OCI-LY1 (cell line): ENCODE results near the gene PTPDC1.

Source experiments
- H2AFZ ChIP-seq: fragments of 200-600 bp; sonication (generic), shearing (Covaris generic); 2 replicates; pipeline ENCODE4 v1.6.0; 2014; ENCODE audit warnings: antibody characterized with exemption, mild to moderate bottlenecking, low read length
- H3F3A ChIP-seq: fragments of 200-600 bp; sonication (generic), shearing (Covaris generic); 2 replicates; pipeline ENCODE4 v1.6.0; 2014; ENCODE audit warnings: mild to moderate bottlenecking, antibody characterized with exemption, low read length, moderate library complexity; ENCODE audit not compliant: insufficient read depth
- H3K27ac ChIP-seq: fragments of 200-600 bp; sonication (generic); 2 replicates; pipeline ENCODE4 v1.5.1; 2014; ENCODE audit warnings: low read length, mixed run types, mild to moderate bottlenecking, low read depth; ENCODE audit not compliant: poor library complexity, severe bottlenecking
- H3K27me3 ChIP-seq: fragments of 200-600 bp; sonication (generic); 2 replicates; pipeline ENCODE4 v1.6.0; 2014; ENCODE audit warnings: antibody characterized with exemption, mild to moderate bottlenecking, low read length, moderate library complexity; ENCODE audit not compliant: insufficient read depth
- H3K36me3 ChIP-seq: fragments of 200-600 bp; sonication (generic); 2 replicates; pipeline ENCODE4 v1.6.1; 2014; ENCODE audit warnings: mild to moderate bottlenecking, antibody characterized with exemption, low read length, moderate library complexity, mixed read lengths; ENCODE audit not compliant: insufficient read depth
- H3K4me1 ChIP-seq: fragments of 200-600 bp; sonication (generic); 2 replicates; pipeline ENCODE4 v1.5.1; 2014; ENCODE audit warnings: mild to moderate bottlenecking, low read length, moderate library complexity; ENCODE audit not compliant: insufficient read depth, severe bottlenecking
- H3K4me2 ChIP-seq: fragments of 200-600 bp; sonication (generic), shearing (Covaris generic); 2 replicates; pipeline ENCODE4 v1.6.1; 2014; ENCODE audit warnings: low read length
- H3K4me3 ChIP-seq: fragments of 200-600 bp; sonication (generic); 2 replicates; pipeline ENCODE4 v1.5.1; 2014; ENCODE audit warnings: low read length, low read depth, mild to moderate bottlenecking, mixed read lengths; ENCODE audit not compliant: poor library complexity, severe bottlenecking
- H3K79me2 ChIP-seq: fragments of 200-600 bp; shearing (Covaris generic); 2 replicates; pipeline ENCODE4 v1.6.1; 2016; ENCODE audit warnings: mixed run types, low read length, mixed read lengths; ENCODE audit not compliant: insufficient read depth
- H3K9ac ChIP-seq: fragments of 200-600 bp; sonication (generic), shearing (Covaris generic); 2 replicates; pipeline ENCODE4 v1.6.1; 2014; ENCODE audit warnings: mild to moderate bottlenecking, low read length, mixed read lengths
- H3K9me2 ChIP-seq: fragments of 200-600 bp; sonication (generic), shearing (Covaris generic); 2 replicates; pipeline ENCODE4 v1.6.1; 2014; ENCODE audit warnings: low read depth, mild to moderate bottlenecking, low read length, mixed read lengths
- H3K9me3 ChIP-seq: fragments of 200-600 bp; shearing (Covaris generic); 2 replicates; pipeline ENCODE4 v1.6.1; 2014; ENCODE audit warnings: low read length, mixed read lengths
- H4K20me1 ChIP-seq: fragments of 200-600 bp; sonication (generic), shearing (Covaris generic); 2 replicates; pipeline ENCODE4 v1.6.0; 2016; ENCODE audit warnings: mild to moderate bottlenecking, low read length; ENCODE audit not compliant: insufficient read depth
- CTCF ChIP-seq: fragments of 200-600 bp; sonication (generic), shearing (Covaris generic); IDR thresholded peaks from 2 replicates; pipeline ENCODE4 v1.5.1; 2017; ENCODE audit warnings: mild to moderate bottlenecking, antibody characterized with exemption, low read length, moderate library complexity, mixed read lengths
- EZH2 ChIP-seq: fragments of 200-600 bp; sonication (generic), shearing (Covaris generic); IDR thresholded peaks from 2 replicates; pipeline ENCODE4 v1.8.0; 2017; ENCODE audit warnings: borderline replicate concordance, mixed run types, mild to moderate bottlenecking, antibody characterized with exemption, low read length, moderate library complexity, mixed read lengths

PTPDC1 gene

GRCh38 chr9:94150890-94151650 lies 66.8 kb downstream of the PTPDC1 start:
- Histone ChIP-seq H3F3A (no peaks in the 10 kb centered on the region), H3K36me3 (no peaks in the 10 kb centered on the region), H3K4me2 (no peak overlapping the region), H3K27ac (no peak overlapping the region), H3K4me3 (no peak overlapping the region), H4K20me1 (no peaks in the 10 kb centered on the region), H3K4me1 (peaks cover 6% of the 10 kb centered on the region), H3K9ac (no peak overlapping the region), H3K9me2 (no peaks in the 10 kb centered on the region), H3K27me3 (peaks cover 5% of the 10 kb centered on the region), H3K79me2 (no peaks in the 10 kb centered on the region), H3K9me3 (no peaks in the 10 kb centered on the region), H2AFZ (no peak overlapping the region)
- TF ChIP-seq EZH2, result no peak
- TF ChIP-seq CTCF, result no peak

GRCh38 chr9:94153905-94154304 lies 69.6 kb downstream of the PTPDC1 start:
- Histone ChIP-seq H3K9ac (no peak overlapping the region), H3K4me2 (no peak overlapping the region), H3K36me3 (no peaks in the 10 kb centered on the region), H3K4me3 (no peak overlapping the region), H3K4me1 (peaks cover 6% of the 10 kb centered on the region), H3K9me2 (no peaks in the 10 kb centered on the region), H3K9me3 (no peaks in the 10 kb centered on the region), H3K27ac (no peak overlapping the region), H4K20me1 (no peaks in the 10 kb centered on the region), H3K27me3 (peaks cover 5% of the 10 kb centered on the region), H2AFZ (no peak overlapping the region), H3K79me2 (no peaks in the 10 kb centered on the region), H3F3A (no peaks in the 10 kb centered on the region)
- TF ChIP-seq EZH2, result no peak
- no peak for TF ChIP-seq CTCF

GRCh38 chr9:94156348-94157049 lies 72.2 kb downstream of the PTPDC1 start:
- H3K9ac ChIP-seq, result no peak overlapping the region
- no peaks in the 10 kb centered on the region for H3F3A ChIP-seq
- no peak overlapping the region for H3K4me2 ChIP-seq
- H3K4me3 ChIP-seq, result no peak overlapping the region
- H3K27ac ChIP-seq, result no peak overlapping the region
- peaks cover 8% of the 10 kb centered on the region for H3K27me3 ChIP-seq
- no peaks in the 10 kb centered on the region for H3K9me2 ChIP-seq
- H3K4me1 ChIP-seq, result no peaks in the 10 kb centered on the region
- TF ChIP-seq EZH2 (no peak), CTCF (no peak)
- H2AFZ ChIP-seq, result no peak overlapping the region
- no peaks in the 10 kb centered on the region for H3K79me2 ChIP-seq
- H3K9me3 ChIP-seq, result no peaks in the 10 kb centered on the region
- H4K20me1 ChIP-seq, result no peaks in the 10 kb centered on the region
- H3K36me3 ChIP-seq, result no peaks in the 10 kb centered on the region
